Endodermal cell (in vitro differentiated cells): ENCODE results near the gene VIPR2. TPM values are rescaled to one million over a fixed set of nuclear protein-coding genes. Genes with fewer than 3 reads are reported as not detected.

ENCODE experiments used
- DNase-seq: peaks from one replicate; pipeline ENCODE4 v3.0.0-alpha.2; 2017
- H3K27ac ChIP-seq: 2 replicates; pipeline ENCODE4 v1.5.1; 2013; ENCODE audit warnings: mild to moderate bottlenecking, low read depth, low read length, moderate library complexity
- H3K27me3 ChIP-seq: 2 replicates; pipeline ENCODE4 v1.6.1; 2013; ENCODE audit warnings: mild to moderate bottlenecking, low read length, moderate library complexity; ENCODE audit not compliant: insufficient read depth, control insufficient read depth, poor library complexity, severe bottlenecking
- H3K36me3 ChIP-seq: 2 replicates; pipeline ENCODE4 v1.7.0; 2013; ENCODE audit warnings: mild to moderate bottlenecking, low read length, moderate library complexity; ENCODE audit not compliant: control insufficient read depth, insufficient read depth
- H3K4me1 ChIP-seq: one replicate; pipeline ENCODE4 v1.7.0; 2013; ENCODE audit warnings: low read length; ENCODE audit not compliant: control insufficient read depth, insufficient read depth
- H3K4me3 ChIP-seq: 2 replicates; pipeline ENCODE4 v1.5.1; 2013; ENCODE audit warnings: mild to moderate bottlenecking, low read length, moderate library complexity
- H3K9ac ChIP-seq: 2 replicates; pipeline ENCODE4 v1.6.1; 2013; ENCODE audit warnings: mild to moderate bottlenecking, low read length, moderate library complexity; ENCODE audit not compliant: poor library complexity, severe bottlenecking; ENCODE audit errors: extremely low read depth
- H3K9me3 ChIP-seq: 2 replicates; pipeline ENCODE4 v1.6.1; 2013; ENCODE audit warnings: mild to moderate bottlenecking, low read length, moderate library complexity; ENCODE audit not compliant: control insufficient read depth
- H3K27ac Mint-ChIP-seq: 2 replicates; pipeline ENCODE4 v1.8.0; 2020; ENCODE audit warnings: mixed read lengths
- H3K27me3 Mint-ChIP-seq: 2 replicates; pipeline ENCODE4 v1.8.0; 2021; ENCODE audit warnings: mild to moderate bottlenecking, mixed read lengths; ENCODE audit not compliant: insufficient read depth
- H3K36me3 Mint-ChIP-seq: 2 replicates; pipeline ENCODE4 v1.8.0; 2020; ENCODE audit warnings: low read depth, mixed read lengths
- H3K4me1 Mint-ChIP-seq: 2 replicates; pipeline ENCODE4 v1.8.0; 2020; ENCODE audit warnings: mixed read lengths
- H3K4me3 Mint-ChIP-seq: 2 replicates; pipeline ENCODE4 v1.8.0; 2020; ENCODE audit warnings: mild to moderate bottlenecking, moderate library complexity, mixed read lengths
- H3K9me3 Mint-ChIP-seq: 2 replicates; pipeline ENCODE4 v1.8.0; 2020; ENCODE audit warnings: mild to moderate bottlenecking, mixed read lengths
- CTCF ChIP-seq: fragments of 200-600 bp; sonication (generic); conservative IDR thresholded peaks from 2 replicates; pipeline ENCODE4 v1.5.0; 2021; ENCODE audit warnings: antibody characterized with exemption, mild to moderate bottlenecking
- WGBS, 2 experiments: methylation state at CpG; one replicate each; pipeline versions ENCODE4 v1.1.5 to v1.1.7; 2013; ENCODE audit warnings: missing lambda C conversion rate in 2 of 2, mixed read lengths in 1 of 2; ENCODE audit not compliant: insufficient coverage in 1 of 2, insufficient read length in 1 of 2; 5-methylcytosine and 5-hydroxymethylcytosine counted together
- total RNA-seq, 2 donors: library from RNA; stranded (reverse); fragmentation: NEBNext Ultra II Directional in 1 of 2; extraction: Animal tissue kit (Norgen Biotek cat#: 25700) in 1 of 2; gene quantifications; 2 replicates in 1 of 2; 3 replicates in 1 of 2; pipeline ENCODE4 v1.2.1, GENCODE V29; 2021

The VIPR2 gene
- total RNA-seq, 2 donors from 2014 or later, result 0.64 to 1.8 TPM

GRCh38 chr7:159155410-159155809, 10.7 kb upstream of the VIPR2 start:
- Mint-ChIP-seq H3K36me3 (no peaks in the 10 kb centered on the region), H3K9me3 (no peaks in the 10 kb centered on the region), H3K4me3 (no peak overlapping the region), H3K4me1 (no peaks in the 10 kb centered on the region), H3K27me3 (peaks cover 4% of the 10 kb centered on the region), H3K27ac (no peak overlapping the region)
- Histone ChIP-seq H3K4me3 (no peak overlapping the region), H3K36me3 (no peaks in the 10 kb centered on the region), H3K27me3 (no peaks in the 10 kb centered on the region), H3K4me1 (no peaks in the 10 kb centered on the region), H3K27ac (no peak overlapping the region), H3K9ac (no peak overlapping the region), H3K9me3 (peaks cover 33% of the 10 kb centered on the region)
- TF ChIP-seq CTCF, result no peak
- DNase-seq, result no peak
- 65 to 80% methylated on average over 5 to 9 of the region's 9 CpGs for WGBS, 2 experiments

GRCh38 chr7:159154243-159154642, 9.6 kb upstream of the VIPR2 start:
- H3K4me3 Mint-ChIP-seq, result no peak overlapping the region
- no peak for DNase-seq
- Histone ChIP-seq H3K9me3 (peaks cover 29% of the 10 kb centered on the region), H3K27ac (no peak overlapping the region), H3K4me3 (no peak overlapping the region), H3K36me3 (no peaks in the 10 kb centered on the region), H3K4me1 (no peaks in the 10 kb centered on the region), H3K9ac (no peak overlapping the region), H3K27me3 (no peaks in the 10 kb centered on the region)
- WGBS, 2 experiments, result 79 to 91% methylated on average over 15 to 17 of the region's 17 CpGs
- H3K4me1 Mint-ChIP-seq, result no peaks in the 10 kb centered on the region
- H3K36me3 Mint-ChIP-seq, result no peaks in the 10 kb centered on the region
- peaks cover 1% of the 10 kb centered on the region for H3K27me3 Mint-ChIP-seq
- no peak overlapping the region for H3K27ac Mint-ChIP-seq
- H3K9me3 Mint-ChIP-seq, result no peaks in the 10 kb centered on the region
- no peak for TF ChIP-seq CTCF

- no peak for DNase-seq
- no peaks in the 10 kb centered on the region for H3K9me3 Mint-ChIP-seq
- H3K4me1 Mint-ChIP-seq, result no peaks in the 10 kb centered on the region
Observed at GRCh38 chr7:159153511-159153910, 8.8 kb upstream of the VIPR2 start.

More at GRCh38 chr7:159153511-159153910, 8.8 kb upstream of the VIPR2 start:
- Mint-ChIP-seq H3K27ac (no peak overlapping the region), H3K4me3 (no peak overlapping the region), H3K36me3 (no peaks in the 10 kb centered on the region), H3K27me3 (peaks cover 2% of the 10 kb centered on the region)
- Histone ChIP-seq H3K9me3 (peaks cover 23% of the 10 kb centered on the region), H3K4me3 (no peak overlapping the region), H3K36me3 (no peaks in the 10 kb centered on the region), H3K27ac (no peak overlapping the region), H3K27me3 (no peaks in the 10 kb centered on the region), H3K4me1 (no peaks in the 10 kb centered on the region), H3K9ac (no peak overlapping the region)
- TF ChIP-seq CTCF, result no peak
- 77 to 100% methylated on average over 2 to 8 of the region's 9 CpGs for WGBS, 2 experiments
